ENCODE measurements around the gene ARID1A.

- TF ChIP-seq, protein P1, sequence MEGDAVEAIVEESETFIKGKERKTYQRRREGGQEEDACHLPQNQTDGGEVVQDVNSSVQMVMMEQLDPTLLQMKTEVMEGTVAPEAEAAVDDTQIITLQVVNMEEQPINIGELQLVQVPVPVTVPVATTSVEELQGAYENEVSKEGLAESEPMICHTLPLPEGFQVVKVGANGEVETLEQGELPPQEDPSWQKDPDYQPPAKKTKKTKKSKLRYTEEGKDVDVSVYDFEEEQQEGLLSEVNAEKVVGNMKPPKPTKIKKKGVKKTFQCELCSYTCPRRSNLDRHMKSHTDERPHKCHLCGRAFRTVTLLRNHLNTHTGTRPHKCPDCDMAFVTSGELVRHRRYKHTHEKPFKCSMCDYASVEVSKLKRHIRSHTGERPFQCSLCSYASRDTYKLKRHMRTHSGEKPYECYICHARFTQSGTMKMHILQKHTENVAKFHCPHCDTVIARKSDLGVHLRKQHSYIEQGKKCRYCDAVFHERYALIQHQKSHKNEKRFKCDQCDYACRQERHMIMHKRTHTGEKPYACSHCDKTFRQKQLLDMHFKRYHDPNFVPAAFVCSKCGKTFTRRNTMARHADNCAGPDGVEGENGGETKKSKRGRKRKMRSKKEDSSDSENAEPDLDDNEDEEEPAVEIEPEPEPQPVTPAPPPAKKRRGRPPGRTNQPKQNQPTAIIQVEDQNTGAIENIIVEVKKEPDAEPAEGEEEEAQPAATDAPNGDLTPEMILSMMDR (IDR thresholded peaks at IDR 0.05; ENCODE audit: insufficient read depth, low read length, poor library complexity, severe bottlenecking) = no peak
- TF ChIP-seq EZH2phosphoT487 (conservative IDR thresholded peaks at IDR 0.05; ENCODE audit: low read length) = no peak
Observed at GRCh38 chr1:26726784-26727183, 31.0 kb downstream of the ARID1A start.
